HepG2 (cell line): ENCODE measurements around the gene CTNND1. TPM values are rescaled to one million over a fixed set of nuclear protein-coding genes. Genes with fewer than 3 reads are reported as not detected.

Experiments
- CCAR2 ChIP-seq: fragments of 200-400 bp; formaldehyde crosslinking; optimal IDR thresholded peaks from 2 replicates; pipeline ENCODE3; 2018; ENCODE audit warnings: low read depth, mild to moderate bottlenecking, low read length, moderate library complexity
- HNRNPLL ChIP-seq: fragments of 200-400 bp; formaldehyde crosslinking; IDR thresholded peaks from 2 replicates; pipeline ENCODE4 v1.6.1; 2017; ENCODE audit warnings: mild to moderate bottlenecking, low read depth, low read length; ENCODE audit not compliant: poor library complexity, severe bottlenecking
- IKZF4 ChIP-seq: sonication (generic); formaldehyde crosslinking; IDR thresholded peaks from 2 replicates; pipeline ENCODE4 v1.5.1; 2020; ENCODE audit warnings: borderline replicate concordance, mild to moderate bottlenecking, low read depth, missing genetic modification reagents; ENCODE audit errors: not compliant biosample characterization
- ISL2 ChIP-seq: sonication (generic); formaldehyde crosslinking; IDR thresholded peaks from 2 replicates; pipeline ENCODE4 v1.5.0; 2020; ENCODE audit warnings: missing genetic modification reagents
- KDM3A ChIP-seq: IDR thresholded peaks from 2 replicates; pipeline ENCODE4 v1.6.1; 2018; ENCODE audit warnings: low read depth, missing compliant biosample characterization
- NFATC3 ChIP-seq: sonication (generic); formaldehyde crosslinking; IDR thresholded peaks from 2 replicates; pipeline ENCODE4 v1.5.1; 2020; ENCODE audit warnings: mild to moderate bottlenecking, missing genetic modification reagents
- NFE2L2 ChIP-seq: fragments of 150-350 bp; IDR thresholded peaks from 2 replicates; pipeline ENCODE4 v1.6.1; 2014; ENCODE audit warnings: low read length
- RBM22 ChIP-seq: fragments of 200-400 bp; formaldehyde crosslinking; optimal IDR thresholded peaks from 2 replicates; pipeline ENCODE3; 2017; ENCODE audit warnings: mild to moderate bottlenecking, low read length, moderate library complexity
- RFX5 ChIP-seq: IDR thresholded peaks from 2 replicates; pipeline ENCODE4 v1.6.1; 2011; ENCODE audit warnings: low read depth, low read length, improper control_type of control experiment
- SAP130 ChIP-seq: IDR thresholded peaks from 2 replicates; pipeline ENCODE4 v1.6.1; 2016; ENCODE audit warnings: low read depth
- SNAPC2 ChIP-seq: sonication (generic); formaldehyde crosslinking; IDR thresholded peaks from 2 replicates; pipeline ENCODE4 v1.8.1; 2022; ENCODE audit warnings: mild to moderate bottlenecking, missing genetic modification reagents
- SUZ12 ChIP-seq: fragments of 150-350 bp; IDR thresholded peaks from 2 replicates; pipeline ENCODE4 v1.6.1; 2014; ENCODE audit warnings: low read depth, low read length
- ZBTB4 ChIP-seq: sonication (generic); formaldehyde crosslinking; IDR thresholded peaks from 2 replicates; pipeline ENCODE4 v1.4.0; 2020; ENCODE audit warnings: missing genetic modification reagents, mild to moderate bottlenecking, borderline replicate concordance
- ZBTB42 ChIP-seq: sonication (generic); formaldehyde crosslinking; IDR thresholded peaks from 2 replicates; pipeline ENCODE4 v1.5.0; 2020; ENCODE audit warnings: mild to moderate bottlenecking, missing genetic modification reagents
- ZNF142 ChIP-seq: sonication (generic); formaldehyde crosslinking; IDR thresholded peaks from 2 replicates; pipeline ENCODE4 v1.4.0; 2020; ENCODE audit warnings: missing genetic modification reagents
- ZNF180 ChIP-seq: sonication (generic); formaldehyde crosslinking; IDR thresholded peaks from 2 replicates; pipeline ENCODE4 v1.4.0; 2020; ENCODE audit warnings: low read depth, missing genetic modification reagents, borderline replicate concordance
- ZNF547 ChIP-seq: sonication (generic); formaldehyde crosslinking; IDR thresholded peaks from 2 replicates; pipeline ENCODE4 v1.5.1; 2020; ENCODE audit warnings: mild to moderate bottlenecking, missing genetic modification reagents
- ZNF569 ChIP-seq: sonication (generic); formaldehyde crosslinking; IDR thresholded peaks from 2 replicates; pipeline ENCODE4 v1.5.0; 2020; ENCODE audit warnings: mild to moderate bottlenecking, missing genetic modification reagents, moderate library complexity, borderline replicate concordance
- ZNF576 ChIP-seq: sonication (generic); formaldehyde crosslinking; IDR thresholded peaks from 2 replicates; pipeline ENCODE4 v1.4.0; 2020; ENCODE audit warnings: mild to moderate bottlenecking, missing genetic modification reagents
- ZNF619 ChIP-seq: sonication (generic); formaldehyde crosslinking; IDR thresholded peaks from 2 replicates; pipeline ENCODE4 v1.4.0; 2020; ENCODE audit warnings: mild to moderate bottlenecking, missing genetic modification reagents
- polyA plus RNA-seq, 8 experiments: library from polyadenylated mRNA; depleted of rRNA in 3 of 8; stranded (reverse) in 7 of 8; unstranded in 1 of 8; fragments of >200 nt; fragmentation: Illumina TruSeq in 4 of 8; extraction: Trizol in 4 of 8; gene quantifications; 2 replicates each; pipeline versions ENCODE4 v1.2.1 to v1.2.3, GENCODE V29; 2011 to 2016; ENCODE audit warnings: low read depth in 4 of 8, missing spikeins in 1 of 8, mixed read lengths in 1 of 8; ENCODE audit not compliant: insufficient read depth in 1 of 8
- total RNA-seq, 5 experiments: library from RNA; depleted of rRNA; stranded (reverse); fragments of >200 nt; fragmentation: Illumina TruSeq; extraction: Trizol; gene quantifications; 2 replicates each; pipeline ENCODE4 v1.2.3, GENCODE V29; 2016; ENCODE audit warnings: low read depth in 1 of 5

The CTNND1 gene
- total and polyA plus RNA-seq, 2 of the 13 experiments (the other 11 are each of a cell fraction or from before 2014, with no cell fraction given), result 117 to 128 TPM

- no peak for TF ChIP-seq SUZ12
- no peak for TF ChIP-seq ZNF569
- TF ChIP-seq ZNF180 (CRISPR knock-in tag), result no peak
- TF ChIP-seq ZNF576 (CRISPR knock-in tag), result 0 out of 2 replicates have a peak, but pooled peaks have one; percentile 39
- no peak for TF ChIP-seq ZNF142
- peak; percentile 52; the same call in 1 of the 2 replicates for TF ChIP-seq ISL2 (CRISPR knock-in tag)
- TF ChIP-seq ZNF619, result peak; percentile 70; the same call in 1 of the 2 replicates
- TF ChIP-seq ZBTB4, result no peak; the same call in 1 of the 2 replicates
- no peak for TF ChIP-seq SNAPC2 (CRISPR knock-in tag)
- no peak for TF ChIP-seq KDM3A (CRISPR knock-in tag)
- TF ChIP-seq HNRNPLL, result peak; percentile 90
- no peak for TF ChIP-seq NFATC3 (CRISPR knock-in tag)
- peak; percentile 24; the same call in 1 of the 2 replicates for TF ChIP-seq ZNF547
- TF ChIP-seq ZBTB42 (CRISPR knock-in tag), result no peak
- no peak for TF ChIP-seq NFE2L2
- no peak for TF ChIP-seq CCAR2
- no peak for TF ChIP-seq IKZF4 (CRISPR knock-in tag)
- TF ChIP-seq RFX5, result peak; percentile 93
- TF ChIP-seq RBM22, result peak; percentile 95
- TF ChIP-seq SAP130 (CRISPR knock-in tag), result peak; percentile 91
These were observed 20.2 kb upstream of the CTNND1 start, which contains the start of gene SELENOH (continued) for GRCh38 chr11:57741132-57742086.
